ENCODE results near the gene RNGTT. TPM values are rescaled to one million over a fixed set of nuclear protein-coding genes. Genes with fewer than 3 reads are reported as not detected.
"Not testable (repeated sequence)": the region's sequence is repeated elsewhere in the genome, so short reads cannot be mapped to it uniquely, and the experiment has no call there.

Gene RNGTT
- total and polyA plus RNA-seq, 2 experiments from 2014 or later: 7.4 to 15.6 TPM

DNA sequence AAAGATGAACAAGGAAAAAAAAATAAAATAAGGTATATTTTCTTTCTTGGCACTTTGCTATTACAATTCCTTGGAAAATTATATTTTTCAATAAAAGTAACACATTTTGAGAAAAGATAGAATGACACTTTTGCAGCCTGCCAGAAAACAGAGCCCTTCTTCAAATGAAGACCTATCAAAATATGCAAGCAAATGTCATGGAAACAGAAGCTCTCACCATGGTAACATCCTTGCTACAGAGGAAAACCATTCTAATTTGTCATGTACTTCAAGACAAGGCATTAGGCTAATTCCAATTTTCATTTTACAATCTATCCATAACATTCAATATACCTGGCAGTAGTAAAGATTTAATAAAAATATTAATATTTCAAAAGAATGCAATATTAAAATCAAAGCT is 177.9 kb downstream of the RNGTT start:
- Histone ChIP-seq H3K79me2 (no peaks in the 10 kb centered on the region), H3K4me2 (no peak overlapping the region), H3K9me2 (replicated peaks; ENCODE audit: insufficient read depth) (no peaks in the 10 kb centered on the region), H3K4me1 (ENCODE audit: insufficient read depth) (no peaks in the 10 kb centered on the region), H4K20me1 (ENCODE audit: insufficient read depth, poor library complexity, severe bottlenecking) (no peaks in the 10 kb centered on the region), H3K27ac (no peak overlapping the region), H3K9me3 (ENCODE audit: low read depth) (no peaks in the 10 kb centered on the region), H3K36me3 (replicated peaks; ENCODE audit: insufficient read depth, low read depth) (no peaks in the 10 kb centered on the region), H3K27me3 (no peaks in the 10 kb centered on the region), H3K4me3 (no peak overlapping the region), H2AFZ (no peak overlapping the region)
- no peak for DNase-seq (ENCODE audit: low spot score)
- no peak for TF ChIP-seq EZH2 (IDR thresholded peaks at IDR 0.05; ENCODE audit: borderline replicate concordance)
- TF ChIP-seq EZH2phosphoT487 (IDR thresholded peaks at IDR 0.05; ENCODE audit: low read depth, severe bottlenecking, unreplicated experiment): no peak
- TF ChIP-seq, protein P1, sequence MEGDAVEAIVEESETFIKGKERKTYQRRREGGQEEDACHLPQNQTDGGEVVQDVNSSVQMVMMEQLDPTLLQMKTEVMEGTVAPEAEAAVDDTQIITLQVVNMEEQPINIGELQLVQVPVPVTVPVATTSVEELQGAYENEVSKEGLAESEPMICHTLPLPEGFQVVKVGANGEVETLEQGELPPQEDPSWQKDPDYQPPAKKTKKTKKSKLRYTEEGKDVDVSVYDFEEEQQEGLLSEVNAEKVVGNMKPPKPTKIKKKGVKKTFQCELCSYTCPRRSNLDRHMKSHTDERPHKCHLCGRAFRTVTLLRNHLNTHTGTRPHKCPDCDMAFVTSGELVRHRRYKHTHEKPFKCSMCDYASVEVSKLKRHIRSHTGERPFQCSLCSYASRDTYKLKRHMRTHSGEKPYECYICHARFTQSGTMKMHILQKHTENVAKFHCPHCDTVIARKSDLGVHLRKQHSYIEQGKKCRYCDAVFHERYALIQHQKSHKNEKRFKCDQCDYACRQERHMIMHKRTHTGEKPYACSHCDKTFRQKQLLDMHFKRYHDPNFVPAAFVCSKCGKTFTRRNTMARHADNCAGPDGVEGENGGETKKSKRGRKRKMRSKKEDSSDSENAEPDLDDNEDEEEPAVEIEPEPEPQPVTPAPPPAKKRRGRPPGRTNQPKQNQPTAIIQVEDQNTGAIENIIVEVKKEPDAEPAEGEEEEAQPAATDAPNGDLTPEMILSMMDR (IDR thresholded peaks at IDR 0.05; ENCODE audit: poor library complexity): no peak

- no peak overlapping the region for H3K27ac ChIP-seq
- 29% methylated on average over 5 of the region's 5 CpGs for WGBS (ENCODE audit: low lambda C conversion rate, missing lambda C conversion rate)
- peak; percentile 78 for DNase-seq (ENCODE audit: low spot score)
These were observed 182.6 kb downstream of the RNGTT start for GRCh38 chr6:88780714-88781389.

GRCh38 chr6:88775866-88776571 is 187.4 kb downstream of the RNGTT start:
- no peak overlapping the region for H3K27ac ChIP-seq
- 96% methylated on average over 8 of the region's 8 CpGs for WGBS (ENCODE audit: low lambda C conversion rate, missing lambda C conversion rate)
- H3K79me2 ChIP-seq: no peaks in the 10 kb centered on the region
- H4K20me1 ChIP-seq (ENCODE audit: insufficient read depth, poor library complexity, severe bottlenecking): no peaks in the 10 kb centered on the region
- H3K4me1 ChIP-seq (ENCODE audit: insufficient read depth): no peaks in the 10 kb centered on the region
- no peak overlapping the region for H3K4me3 ChIP-seq
- H3K36me3 ChIP-seq (replicated peaks; ENCODE audit: insufficient read depth, low read depth): no peaks in the 10 kb centered on the region
- no peak for TF ChIP-seq EZH2phosphoT487 (IDR thresholded peaks at IDR 0.05; ENCODE audit: low read depth, severe bottlenecking, unreplicated experiment)
- H3K27me3 ChIP-seq: no peaks in the 10 kb centered on the region
- no peak overlapping the region for H2AFZ ChIP-seq
- no peak overlapping the region for H3K4me2 ChIP-seq
- no peak for DNase-seq (ENCODE audit: low spot score)
- no peaks in the 10 kb centered on the region for H3K9me2 ChIP-seq (replicated peaks; ENCODE audit: insufficient read depth)
- no peaks in the 10 kb centered on the region for H3K9me3 ChIP-seq (ENCODE audit: low read depth)

More at GRCh38 chr6:88780714-88781389, 182.6 kb downstream of the RNGTT start:
- TF ChIP-seq, protein P1 (IDR thresholded peaks at IDR 0.05; ENCODE audit: poor library complexity): peak; percentile 70
- TF ChIP-seq EZH2 (IDR thresholded peaks at IDR 0.05; ENCODE audit: borderline replicate concordance): no peak
- no peaks in the 10 kb centered on the region for H3K9me3 ChIP-seq (ENCODE audit: low read depth)
- no peak overlapping the region for H2AFZ ChIP-seq
- H3K9me2 ChIP-seq (replicated peaks; ENCODE audit: insufficient read depth): no peaks in the 10 kb centered on the region
- H3K36me3 ChIP-seq (replicated peaks; ENCODE audit: insufficient read depth, low read depth): no peaks in the 10 kb centered on the region
- no peak overlapping the region for H3K4me3 ChIP-seq
- no peaks in the 10 kb centered on the region for H4K20me1 ChIP-seq (ENCODE audit: insufficient read depth, poor library complexity, severe bottlenecking)
- H3K4me2 ChIP-seq: no peak overlapping the region
- H3K27me3 ChIP-seq: no peaks in the 10 kb centered on the region
- no peaks in the 10 kb centered on the region for H3K4me1 ChIP-seq (ENCODE audit: insufficient read depth)
- H3K79me2 ChIP-seq: no peaks in the 10 kb centered on the region

DNA sequence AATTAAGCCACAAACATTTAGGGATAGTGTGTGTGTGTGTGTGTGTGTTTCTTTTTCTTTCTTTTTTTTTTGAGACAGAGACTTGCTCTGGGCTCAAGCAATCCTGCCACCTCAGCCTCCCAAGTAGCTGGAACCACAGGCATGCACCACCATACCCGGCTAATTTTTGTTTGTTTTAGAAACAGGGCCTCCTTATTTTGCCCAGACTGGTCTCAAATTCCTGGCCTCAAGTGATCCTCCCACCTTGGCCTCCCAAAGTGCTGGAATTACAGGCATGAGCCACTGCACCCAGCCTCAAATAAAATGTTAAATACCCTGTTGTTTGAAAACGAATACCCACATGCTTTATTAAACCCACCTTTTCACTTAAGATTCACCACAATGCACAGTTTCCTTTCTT is 195.3 kb downstream of the RNGTT start:
- not testable (repeated sequence) for H3K36me3 ChIP-seq (replicated peaks; ENCODE audit: insufficient read depth, low read depth); H4K20me1 ChIP-seq (ENCODE audit: insufficient read depth, poor library complexity, severe bottlenecking); H3K4me2 ChIP-seq; H3K4me1 ChIP-seq (ENCODE audit: insufficient read depth); DNase-seq (ENCODE audit: low spot score); H3K27me3 ChIP-seq; H3K9me3 ChIP-seq (ENCODE audit: low read depth); H3K9me2 ChIP-seq (replicated peaks; ENCODE audit: insufficient read depth); H3K27ac ChIP-seq; H2AFZ ChIP-seq; H3K4me3 ChIP-seq; H3K79me2 ChIP-seq
- WGBS (ENCODE audit: low lambda C conversion rate, missing lambda C conversion rate): 87% methylated on average over 2 of the region's 2 CpGs

Measured in hepatocyte (in vitro differentiated cells).